ENCODE measurements around the gene ADIPOQ. TPM values are rescaled to one million over a fixed set of nuclear protein-coding genes. Genes with fewer than 3 reads are reported as not detected.

ADIPOQ gene
- total and polyA plus RNA-seq, 2 of the 13 experiments (the other 11 are each of a cell fraction or from before 2014, with no cell fraction given), result not detected

DNA sequence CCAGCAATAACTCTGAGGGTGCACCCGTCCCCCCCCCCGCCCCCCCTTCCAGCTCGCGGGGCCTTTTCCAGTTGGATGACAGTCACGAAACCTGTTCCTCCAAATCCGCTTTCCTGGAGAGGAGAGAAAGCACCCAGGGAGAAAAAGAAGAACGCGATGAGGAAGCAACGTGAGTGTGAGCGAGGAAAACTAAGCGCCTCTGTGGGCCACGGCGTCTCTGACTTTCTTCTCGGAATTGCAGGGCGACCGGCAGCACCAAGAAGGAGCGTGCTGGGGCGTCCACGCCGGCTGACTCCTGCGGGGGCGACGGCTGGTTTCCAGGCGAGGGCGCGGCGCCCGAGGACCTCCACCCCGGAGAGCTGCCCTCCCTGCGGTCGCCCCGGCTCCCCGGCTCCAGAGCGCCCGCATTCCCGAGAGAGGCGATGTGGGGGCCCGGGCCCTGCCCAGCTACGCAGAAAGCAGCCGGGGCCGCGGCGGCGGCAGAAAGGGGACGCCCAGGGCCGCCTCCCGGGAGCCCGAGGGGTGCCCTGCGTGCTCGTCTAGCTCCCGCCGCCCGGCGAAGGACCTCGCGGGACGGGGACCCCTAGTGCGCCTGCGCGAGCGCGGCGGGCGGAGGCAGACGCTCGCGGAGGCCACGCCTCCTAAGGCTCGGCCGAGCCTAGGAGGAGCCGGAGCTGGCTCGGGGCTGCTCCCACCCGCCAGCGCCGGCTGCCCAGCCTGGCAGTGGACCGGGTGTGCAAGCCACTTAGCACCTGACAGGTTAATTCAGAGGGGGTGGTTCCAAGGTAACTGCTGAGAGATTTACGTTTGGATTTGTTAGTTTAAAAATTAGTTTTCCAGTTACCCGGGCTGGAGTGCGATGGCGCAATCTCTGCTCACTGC is 15.3 kb upstream of the ADIPOQ start (continued):
- TF ChIP-seq TBX2 (CRISPR knock-in tag; IDR thresholded peaks at IDR 0.05; ENCODE audit: borderline replicate concordance) (no peak), ZNF772 (CRISPR knock-in tag; IDR thresholded peaks at IDR 0.05) (no peak), RBM22 (optimal IDR thresholded peaks at IDR 0.05; ENCODE audit: low read length) (no peak), SNRNP70 (IDR thresholded peaks at IDR 0.05; ENCODE audit: low read depth, low read length) (no peak), CAMTA2 (CRISPR knock-in tag; IDR thresholded peaks at IDR 0.05; ENCODE audit: borderline replicate concordance) (no peak), SOX5 (CRISPR knock-in tag; IDR thresholded peaks at IDR 0.05; ENCODE audit: borderline replicate concordance) (0 out of 2 replicates have a peak, but pooled peaks have one; percentile 9), ZNF777 (CRISPR knock-in tag; IDR thresholded peaks at IDR 0.05) (peak; percentile 48; the same call in 1 of the 2 replicates), NR2F1 (CRISPR knock-in tag; IDR thresholded peaks at IDR 0.05) (no peak), CBX1 (IDR thresholded peaks at IDR 0.05; ENCODE audit: low read depth) (no peak), MXD4 (CRISPR knock-in tag; IDR thresholded peaks at IDR 0.05) (0 out of 2 replicates have a peak, but pooled peaks have one; percentile 31), NCOA1 (CRISPR knock-in tag; IDR thresholded peaks at IDR 0.05) (no peak)
- TF ChIP-seq, protein P1, sequence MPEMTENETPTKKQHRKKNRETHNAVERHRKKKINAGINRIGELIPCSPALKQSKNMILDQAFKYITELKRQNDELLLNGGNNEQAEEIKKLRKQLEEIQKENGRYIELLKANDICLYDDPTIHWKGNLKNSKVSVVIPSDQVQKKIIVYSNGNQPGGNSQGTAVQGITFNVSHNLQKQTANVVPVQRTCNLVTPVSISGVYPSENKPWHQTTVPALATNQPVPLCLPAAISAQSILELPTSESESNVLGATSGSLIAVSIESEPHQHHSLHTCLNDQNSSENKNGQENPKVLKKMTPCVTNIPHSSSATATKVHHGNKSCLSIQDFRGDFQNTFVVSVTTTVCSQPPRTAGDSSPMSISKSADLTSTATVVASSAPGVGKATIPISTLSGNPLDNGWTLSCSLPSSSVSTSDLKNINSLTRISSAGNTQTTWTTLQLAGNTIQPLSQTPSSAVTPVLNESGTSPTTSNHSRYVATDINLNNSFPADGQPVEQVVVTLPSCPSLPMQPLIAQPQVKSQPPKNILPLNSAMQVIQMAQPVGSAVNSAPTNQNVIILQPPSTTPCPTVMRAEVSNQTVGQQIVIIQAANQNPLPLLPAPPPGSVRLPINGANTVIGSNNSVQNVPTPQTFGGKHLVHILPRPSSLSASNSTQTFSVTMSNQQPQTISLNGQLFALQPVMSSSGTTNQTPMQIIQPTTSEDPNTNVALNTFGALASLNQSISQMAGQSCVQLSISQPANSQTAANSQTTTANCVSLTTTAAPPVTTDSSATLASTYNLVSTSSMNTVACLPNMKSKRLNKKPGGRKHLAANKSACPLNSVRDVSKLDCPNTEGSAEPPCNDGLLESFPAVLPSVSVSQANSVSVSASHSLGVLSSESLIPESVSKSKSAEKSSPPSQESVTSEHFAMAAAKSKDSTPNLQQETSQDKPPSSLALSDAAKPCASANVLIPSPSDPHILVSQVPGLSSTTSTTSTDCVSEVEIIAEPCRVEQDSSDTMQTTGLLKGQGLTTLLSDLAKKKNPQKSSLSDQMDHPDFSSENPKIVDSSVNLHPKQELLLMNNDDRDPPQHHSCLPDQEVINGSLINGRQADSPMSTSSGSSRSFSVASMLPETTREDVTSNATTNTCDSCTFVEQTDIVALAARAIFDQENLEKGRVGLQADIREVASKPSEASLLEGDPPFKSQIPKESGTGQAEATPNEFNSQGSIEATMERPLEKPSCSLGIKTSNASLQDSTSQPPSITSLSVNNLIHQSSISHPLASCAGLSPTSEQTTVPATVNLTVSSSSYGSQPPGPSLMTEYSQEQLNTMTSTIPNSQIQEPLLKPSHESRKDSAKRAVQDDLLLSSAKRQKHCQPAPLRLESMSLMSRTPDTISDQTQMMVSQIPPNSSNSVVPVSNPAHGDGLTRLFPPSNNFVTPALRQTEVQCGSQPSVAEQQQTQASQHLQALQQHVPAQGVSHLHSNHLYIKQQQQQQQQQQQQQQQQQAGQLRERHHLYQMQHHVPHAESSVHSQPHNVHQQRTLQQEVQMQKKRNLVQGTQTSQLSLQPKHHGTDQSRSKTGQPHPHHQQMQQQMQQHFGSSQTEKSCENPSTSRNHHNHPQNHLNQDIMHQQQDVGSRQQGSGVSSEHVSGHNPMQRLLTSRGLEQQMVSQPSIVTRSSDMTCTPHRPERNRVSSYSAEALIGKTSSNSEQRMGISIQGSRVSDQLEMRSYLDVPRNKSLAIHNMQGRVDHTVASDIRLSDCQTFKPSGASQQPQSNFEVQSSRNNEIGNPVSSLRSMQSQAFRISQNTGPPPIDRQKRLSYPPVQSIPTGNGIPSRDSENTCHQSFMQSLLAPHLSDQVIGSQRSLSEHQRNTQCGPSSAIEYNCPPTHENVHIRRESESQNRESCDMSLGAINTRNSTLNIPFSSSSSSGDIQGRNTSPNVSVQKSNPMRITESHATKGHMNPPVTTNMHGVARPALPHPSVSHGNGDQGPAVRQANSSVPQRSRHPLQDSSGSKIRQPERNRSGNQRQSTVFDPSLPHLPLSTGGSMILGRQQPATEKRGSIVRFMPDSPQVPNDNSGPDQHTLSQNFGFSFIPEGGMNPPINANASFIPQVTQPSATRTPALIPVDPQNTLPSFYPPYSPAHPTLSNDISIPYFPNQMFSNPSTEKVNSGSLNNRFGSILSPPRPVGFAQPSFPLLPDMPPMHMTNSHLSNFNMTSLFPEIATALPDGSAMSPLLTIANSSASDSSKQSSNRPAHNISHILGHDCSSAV (CRISPR knock-in tag; IDR thresholded peaks at IDR 0.05; ENCODE audit: borderline replicate concordance), result no peak
- TF ChIP-seq, protein P2, sequence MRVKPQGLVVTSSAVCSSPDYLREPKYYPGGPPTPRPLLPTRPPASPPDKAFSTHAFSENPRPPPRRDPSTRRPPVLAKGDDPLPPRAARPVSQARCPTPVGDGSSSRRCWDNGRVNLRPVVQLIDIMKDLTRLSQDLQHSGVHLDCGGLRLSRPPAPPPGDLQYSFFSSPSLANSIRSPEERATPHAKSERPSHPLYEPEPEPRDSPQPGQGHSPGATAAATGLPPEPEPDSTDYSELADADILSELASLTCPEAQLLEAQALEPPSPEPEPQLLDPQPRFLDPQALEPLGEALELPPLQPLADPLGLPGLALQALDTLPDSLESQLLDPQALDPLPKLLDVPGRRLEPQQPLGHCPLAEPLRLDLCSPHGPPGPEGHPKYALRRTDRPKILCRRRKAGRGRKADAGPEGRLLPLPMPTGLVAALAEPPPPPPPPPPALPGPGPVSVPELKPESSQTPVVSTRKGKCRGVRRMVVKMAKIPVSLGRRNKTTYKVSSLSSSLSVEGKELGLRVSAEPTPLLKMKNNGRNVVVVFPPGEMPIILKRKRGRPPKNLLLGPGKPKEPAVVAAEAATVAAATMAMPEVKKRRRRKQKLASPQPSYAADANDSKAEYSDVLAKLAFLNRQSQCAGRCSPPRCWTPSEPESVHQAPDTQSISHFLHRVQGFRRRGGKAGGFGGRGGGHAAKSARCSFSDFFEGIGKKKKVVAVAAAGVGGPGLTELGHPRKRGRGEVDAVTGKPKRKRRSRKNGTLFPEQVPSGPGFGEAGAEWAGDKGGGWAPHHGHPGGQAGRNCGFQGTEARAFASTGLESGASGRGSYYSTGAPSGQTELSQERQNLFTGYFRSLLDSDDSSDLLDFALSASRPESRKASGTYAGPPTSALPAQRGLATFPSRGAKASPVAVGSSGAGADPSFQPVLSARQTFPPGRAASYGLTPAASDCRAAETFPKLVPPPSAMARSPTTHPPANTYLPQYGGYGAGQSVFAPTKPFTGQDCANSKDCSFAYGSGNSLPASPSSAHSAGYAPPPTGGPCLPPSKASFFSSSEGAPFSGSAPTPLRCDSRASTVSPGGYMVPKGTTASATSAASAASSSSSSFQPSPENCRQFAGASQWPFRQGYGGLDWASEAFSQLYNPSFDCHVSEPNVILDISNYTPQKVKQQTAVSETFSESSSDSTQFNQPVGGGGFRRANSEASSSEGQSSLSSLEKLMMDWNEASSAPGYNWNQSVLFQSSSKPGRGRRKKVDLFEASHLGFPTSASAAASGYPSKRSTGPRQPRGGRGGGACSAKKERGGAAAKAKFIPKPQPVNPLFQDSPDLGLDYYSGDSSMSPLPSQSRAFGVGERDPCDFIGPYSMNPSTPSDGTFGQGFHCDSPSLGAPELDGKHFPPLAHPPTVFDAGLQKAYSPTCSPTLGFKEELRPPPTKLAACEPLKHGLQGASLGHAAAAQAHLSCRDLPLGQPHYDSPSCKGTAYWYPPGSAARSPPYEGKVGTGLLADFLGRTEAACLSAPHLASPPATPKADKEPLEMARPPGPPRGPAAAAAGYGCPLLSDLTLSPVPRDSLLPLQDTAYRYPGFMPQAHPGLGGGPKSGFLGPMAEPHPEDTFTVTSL (CRISPR knock-in tag; IDR thresholded peaks at IDR 0.05; ENCODE audit: borderline replicate concordance), result no peak
- TF ChIP-seq, protein P3, sequence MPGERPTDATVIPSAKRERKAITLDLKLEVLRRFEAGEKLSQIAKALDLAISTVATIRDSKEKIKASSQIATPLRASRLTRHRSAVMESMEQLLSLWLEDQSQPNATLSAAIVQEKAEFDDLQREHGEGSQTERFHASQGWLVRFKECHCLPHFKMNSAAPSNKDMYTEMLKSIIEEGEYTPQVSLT (CRISPR knock-in tag; IDR thresholded peaks at IDR 0.05; ENCODE audit: borderline replicate concordance, low read depth), result no peak
